Immature natural killer cell (primary cell): ENCODE results near the gene HOXD11. TPM values are rescaled to one million over a fixed set of nuclear protein-coding genes. Genes with fewer than 3 reads are reported as not detected.

Experiments used
- DNase-seq, 3 donors: peaks; one replicate each; pipeline ENCODE4 v3.0.0; 2022; ENCODE audit warnings: mixed read lengths in 1 of 3
- H3K27ac Mint-ChIP-seq, 6 donors: one replicate each; pipeline ENCODE4 v1.8.0; 2020; ENCODE audit warnings: mixed read lengths in 6 of 6, mild to moderate bottlenecking in 5 of 6, inconsistent platforms in 4 of 6, moderate library complexity in 3 of 6
- H3K27me3 Mint-ChIP-seq, 3 donors: one replicate each; pipeline ENCODE4 v1.8.0; 2020 to 2021; ENCODE audit warnings: low read depth in 3 of 3, mild to moderate bottlenecking in 3 of 3, mixed read lengths in 3 of 3, moderate library complexity in 3 of 3, inconsistent platforms in 1 of 3
- H3K36me3 Mint-ChIP-seq, 3 donors: one replicate each; pipeline ENCODE4 v1.8.0; 2020; ENCODE audit warnings: mixed read lengths in 3 of 3, inconsistent platforms in 2 of 3, mild to moderate bottlenecking in 2 of 3
- H3K4me1 Mint-ChIP-seq, 2 donors: one replicate each; pipeline ENCODE4 v1.8.0; 2020; ENCODE audit warnings: inconsistent platforms in 2 of 2, mild to moderate bottlenecking in 2 of 2, mixed read lengths in 2 of 2, moderate library complexity in 1 of 2
- H3K4me3 Mint-ChIP-seq, 5 donors: one replicate each; pipeline ENCODE4 v1.8.0; 2020; ENCODE audit warnings: mild to moderate bottlenecking in 5 of 5, mixed read lengths in 5 of 5, inconsistent platforms in 3 of 5, moderate library complexity in 3 of 5
- H3K9me3 Mint-ChIP-seq, 6 donors: one replicate each; pipeline ENCODE4 v1.8.0; 2020; ENCODE audit warnings: mild to moderate bottlenecking in 6 of 6, mixed read lengths in 6 of 6, inconsistent platforms in 4 of 6, moderate library complexity in 3 of 6
- polyA plus RNA-seq, 3 donors: library from polyadenylated mRNA; unstranded; fragments of 300-500 nt; fragmentation: Illumina TruSeq; gene quantifications; one replicate each; pipeline ENCODE4 v1.2.3, GENCODE V29; 2021

Gene HOXD11
- polyA plus RNA-seq, 3 donors from 2014 or later = not detected

- H3K4me1 Mint-ChIP-seq = peaks cover 13 to 19% of the 10 kb centered on the region in 2 donors
- peaks cover 0 to 21% (median under 1%) of the 10 kb centered on the region in 6 donors for H3K9me3 Mint-ChIP-seq
- H3K4me3 Mint-ChIP-seq = no peak overlapping the region
- peak overlapping the region in 1 of 6 donors; percentile 58 for H3K27ac Mint-ChIP-seq
- no peak for DNase-seq
- H3K36me3 Mint-ChIP-seq = peaks cover 0 to 10% (median 0%) of the 10 kb centered on the region in 3 donors
- H3K27me3 Mint-ChIP-seq = peaks cover 47 to 80% (median 79%) of the 10 kb centered on the region in 3 donors
Observed at GRCh38 chr2:176110415-176111308, 3.6 kb downstream of the HOXD11 start.

GRCh38 chr2:176111309-176111663 lies 4.2 kb downstream of the HOXD11 start:
- no peak overlapping the region for H3K4me3 Mint-ChIP-seq
- H3K9me3 Mint-ChIP-seq = peaks cover 0 to 16% (median under 1%) of the 10 kb centered on the region in 6 donors
- DNase-seq = no peak
- peaks cover 46 to 79% (median 75%) of the 10 kb centered on the region in 3 donors for H3K27me3 Mint-ChIP-seq
- H3K36me3 Mint-ChIP-seq = peaks cover 0 to 6% (median 0%) of the 10 kb centered on the region in 3 donors
- H3K4me1 Mint-ChIP-seq = peaks cover 9 to 13% of the 10 kb centered on the region in 2 donors
- peak overlapping the region in 1 of 6 donors; percentile 58 for H3K27ac Mint-ChIP-seq

GRCh38 chr2:176111846-176112374 lies 4.8 kb downstream of the HOXD11 start:
- peaks cover 7 to 11% of the 10 kb centered on the region in 2 donors for H3K4me1 Mint-ChIP-seq
- peaks cover 0 to 17% (median 2%) of the 10 kb centered on the region in 6 donors for H3K9me3 Mint-ChIP-seq
- H3K27me3 Mint-ChIP-seq = peaks cover 46 to 82% (median 75%) of the 10 kb centered on the region in 3 donors
- no peak overlapping the region for H3K27ac Mint-ChIP-seq
- peaks cover 0 to 4% (median 2%) of the 10 kb centered on the region in 3 donors for H3K36me3 Mint-ChIP-seq
- H3K4me3 Mint-ChIP-seq = no peak overlapping the region
- DNase-seq = no peak

- Mint-ChIP-seq H3K36me3 (peaks cover 0 to 4% (median 4%) of the 10 kb centered on the region in 3 donors), H3K27ac (peak overlapping the region in 1 of 6 donors; percentile 17), H3K27me3 (peaks cover 47 to 82% (median 73%) of the 10 kb centered on the region in 3 donors), H3K9me3 (peaks cover 0 to 20% (median 2%) of the 10 kb centered on the region in 6 donors), H3K4me1 (peaks cover 5 to 11% of the 10 kb centered on the region in 2 donors), H3K4me3 (no peak overlapping the region)
- DNase-seq = no peak
Observed at GRCh38 chr2:176112375-176113302, 5.6 kb downstream of the HOXD11 start.

GRCh38 chr2:176114120-176114929 lies 7.2 kb downstream of the HOXD11 start:
- Mint-ChIP-seq H3K4me1 (peaks cover 5 to 9% of the 10 kb centered on the region in 2 donors), H3K27me3 (peaks cover 49 to 86% (median 75%) of the 10 kb centered on the region in 3 donors), H3K36me3 (peaks cover 0 to 11% (median 6%) of the 10 kb centered on the region in 3 donors), H3K9me3 (peaks cover 0 to 29% (median 5%) of the 10 kb centered on the region in 6 donors), H3K4me3 (no peak overlapping the region), H3K27ac (no peak overlapping the region)
- DNase-seq = no peak

- Mint-ChIP-seq H3K4me3 (no peak overlapping the region), H3K9me3 (peaks cover 3 to 27% (median 5%) of the 10 kb centered on the region in 6 donors), H3K36me3 (peaks cover 0 to 9% (median 6%) of the 10 kb centered on the region in 3 donors), H3K4me1 (peaks cover 4 to 6% of the 10 kb centered on the region in 2 donors), H3K27ac (no peak overlapping the region), H3K27me3 (peaks cover 45 to 83% (median 72%) of the 10 kb centered on the region in 3 donors)
- DNase-seq = no peak
Observed at GRCh38 chr2:176114930-176115625, 8.0 kb downstream of the HOXD11 start.

GRCh38 chr2:176115883-176116813 lies 9.1 kb downstream of the HOXD11 start, which contains the start of gene HOXD10:
Gene HOXD10 (plus strand): TSS chr2:176116778. CDS start chr2:176116834, 56 bp downstream.
- Mint-ChIP-seq H3K27me3 (peaks cover 47 to 82% (median 72%) of the 10 kb centered on the region in 3 donors), H3K9me3 (peaks cover 3 to 35% (median 4%) of the 10 kb centered on the region in 6 donors), H3K4me3 (peak within 1 kb of the TSS in 1 of 5 donors; percentile 54), H3K4me1 (peaks cover 4 to 6% of the 10 kb centered on the region in 2 donors), H3K36me3 (peaks cover 0 to 9% (median 6%) of the 10 kb centered on the region in 3 donors), H3K27ac (no peak within 1 kb of the TSS)
- no peak for DNase-seq

- peaks cover 47 to 75% (median 66%) of the 10 kb centered on the region in 3 donors for H3K27me3 Mint-ChIP-seq
- H3K4me3 Mint-ChIP-seq = peak overlapping the region in 1 of 5 donors; percentile 54
Observed at GRCh38 chr2:176117162-176117822, 10.2 kb downstream of the HOXD11 start.

GRCh38 chr2:176117823-176118371 lies 10.8 kb downstream of the HOXD11 start:
- DNase-seq = no peak
- H3K27ac Mint-ChIP-seq = no peak overlapping the region
- peaks cover 6% of the 10 kb centered on the region in 2 donors for H3K4me1 Mint-ChIP-seq
- peaks cover 0 to 9% (median 6%) of the 10 kb centered on the region in 3 donors for H3K36me3 Mint-ChIP-seq
- H3K27me3 Mint-ChIP-seq = peaks cover 49 to 72% (median 63%) of the 10 kb centered on the region in 3 donors
- peaks cover 3 to 38% (median 4%) of the 10 kb centered on the region in 6 donors for H3K9me3 Mint-ChIP-seq
- peak overlapping the region in 3 of 5 donors; percentile 8 to 75 (median 25) for H3K4me3 Mint-ChIP-seq

More at GRCh38 chr2:176117162-176117822, 10.2 kb downstream of the HOXD11 start:
- DNase-seq = no peak
- Mint-ChIP-seq H3K4me1 (peaks cover 4 to 6% of the 10 kb centered on the region in 2 donors), H3K36me3 (peaks cover 0 to 9% (median 6%) of the 10 kb centered on the region in 3 donors), H3K27ac (no peak overlapping the region), H3K9me3 (peaks cover 3 to 38% (median 4%) of the 10 kb centered on the region in 6 donors)

- Mint-ChIP-seq H3K4me1 (peaks cover 9% of the 10 kb centered on the region in 2 donors), H3K27me3 (peaks cover 49 to 69% (median 59%) of the 10 kb centered on the region in 3 donors), H3K36me3 (peaks cover 0 to 9% (median 6%) of the 10 kb centered on the region in 3 donors), H3K4me3 (peak overlapping the region in 3 of 5 donors; percentile 39 to 75 (median 63)), H3K9me3 (peaks cover 0 to 38% (median 4%) of the 10 kb centered on the region in 6 donors), H3K27ac (no peak overlapping the region)
- DNase-seq = no peak
Observed at GRCh38 chr2:176118601-176119339, 11.7 kb downstream of the HOXD11 start.
